Lower lobe of right lung (tissue), 2 donors: ENCODE data around the gene KCNH5. TPM values are rescaled to one million over a fixed set of nuclear protein-coding genes. Genes with fewer than 3 reads are reported as not detected.

ENCODE experiments used
- ATAC-seq, 2 donors: fragments of 200-7000 bp; cut with Tn5 transposase; one replicate each; pipeline ENCODE4 v1.9.1; 2020 to 2022; ENCODE audit warnings: mild to moderate bottlenecking in 2 of 2, moderate library complexity in 2 of 2
- DNase-seq: peaks from one replicate; pipeline ENCODE4 v3.0.0-alpha.2; 2020
- H3K27ac ChIP-seq: fragments of 200-600 bp; one replicate; pipeline ENCODE4 v1.8.0; 2022
- H3K27me3 ChIP-seq: fragments of 200-600 bp; one replicate; pipeline ENCODE4 v1.8.0; 2022; ENCODE audit warnings: low read depth
- H3K36me3 ChIP-seq: fragments of 200-600 bp; one replicate; pipeline ENCODE4 v1.8.0; 2022; ENCODE audit warnings: mild to moderate bottlenecking
- H3K4me1 ChIP-seq: fragments of 200-600 bp; one replicate; pipeline ENCODE4 v1.8.0; 2022
- H3K4me3 ChIP-seq: fragments of 200-600 bp; one replicate; pipeline ENCODE4 v1.8.0; 2022; ENCODE audit warnings: mild to moderate bottlenecking
- H3K9me3 ChIP-seq: fragments of 200-600 bp; one replicate; pipeline ENCODE4 v1.8.0; 2022
- intact Hi-C: fragments of 100-400 bp; cut with DNase I; formaldehyde crosslinking; loops from one replicate; pipeline ENCODE4 v1.11.0; 2022
- total RNA-seq: library from RNA; stranded (reverse); fragmentation: NEBNext Ultra II Directional; extraction: Animal tissue kit (Norgen Biotek cat#: 25700); gene quantifications from one replicate; pipeline ENCODE4 v1.2.1, GENCODE V29; 2021
- TF ChIP-seq, protein P1 (sequence below): fragments of 200-600 bp; IDR thresholded peaks from one replicate; pipeline ENCODE4 v1.8.0; 2022; ENCODE audit warnings: antibody characterized with exemption, mild to moderate bottlenecking
- donor health status: DM: no; HTN: yes; CAD: no; lungs with severe emphysema.

KCNH5 gene
- total RNA-seq, 1 donor from 2014 or later = not detected

DNA sequence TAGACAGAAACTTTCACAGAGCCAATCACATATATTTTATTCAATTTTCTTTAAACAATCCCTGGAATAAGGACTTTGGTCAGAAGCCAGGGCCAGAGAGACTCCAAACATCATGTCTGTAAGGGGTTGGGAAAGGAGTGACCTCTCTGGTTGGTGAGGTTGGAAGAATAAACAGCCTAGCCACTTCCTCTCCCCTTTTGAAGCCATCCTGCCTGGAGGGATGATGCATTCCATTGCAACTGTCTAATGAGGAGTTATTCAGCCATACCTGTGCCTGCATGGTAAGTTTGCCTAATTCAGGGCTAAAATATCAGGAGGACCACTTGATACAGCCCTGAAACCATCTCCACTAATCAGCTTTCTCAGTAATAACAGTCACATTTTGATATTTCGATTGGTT, 299.8 kb downstream of the KCNH5 start:
- no peak overlapping the region for H3K4me3 ChIP-seq
- no peaks in the 10 kb centered on the region for H3K36me3 ChIP-seq
- no peak for DNase-seq
- no peak for ATAC-seq
- intact Hi-C loops = no loop called here
- no peaks in the 10 kb centered on the region for H3K4me1 ChIP-seq
- no peak overlapping the region for H3K27ac ChIP-seq
- TF ChIP-seq, protein P1, sequence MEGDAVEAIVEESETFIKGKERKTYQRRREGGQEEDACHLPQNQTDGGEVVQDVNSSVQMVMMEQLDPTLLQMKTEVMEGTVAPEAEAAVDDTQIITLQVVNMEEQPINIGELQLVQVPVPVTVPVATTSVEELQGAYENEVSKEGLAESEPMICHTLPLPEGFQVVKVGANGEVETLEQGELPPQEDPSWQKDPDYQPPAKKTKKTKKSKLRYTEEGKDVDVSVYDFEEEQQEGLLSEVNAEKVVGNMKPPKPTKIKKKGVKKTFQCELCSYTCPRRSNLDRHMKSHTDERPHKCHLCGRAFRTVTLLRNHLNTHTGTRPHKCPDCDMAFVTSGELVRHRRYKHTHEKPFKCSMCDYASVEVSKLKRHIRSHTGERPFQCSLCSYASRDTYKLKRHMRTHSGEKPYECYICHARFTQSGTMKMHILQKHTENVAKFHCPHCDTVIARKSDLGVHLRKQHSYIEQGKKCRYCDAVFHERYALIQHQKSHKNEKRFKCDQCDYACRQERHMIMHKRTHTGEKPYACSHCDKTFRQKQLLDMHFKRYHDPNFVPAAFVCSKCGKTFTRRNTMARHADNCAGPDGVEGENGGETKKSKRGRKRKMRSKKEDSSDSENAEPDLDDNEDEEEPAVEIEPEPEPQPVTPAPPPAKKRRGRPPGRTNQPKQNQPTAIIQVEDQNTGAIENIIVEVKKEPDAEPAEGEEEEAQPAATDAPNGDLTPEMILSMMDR = no peak
- no peaks in the 10 kb centered on the region for H3K27me3 ChIP-seq
- no peaks in the 10 kb centered on the region for H3K9me3 ChIP-seq

DNA sequence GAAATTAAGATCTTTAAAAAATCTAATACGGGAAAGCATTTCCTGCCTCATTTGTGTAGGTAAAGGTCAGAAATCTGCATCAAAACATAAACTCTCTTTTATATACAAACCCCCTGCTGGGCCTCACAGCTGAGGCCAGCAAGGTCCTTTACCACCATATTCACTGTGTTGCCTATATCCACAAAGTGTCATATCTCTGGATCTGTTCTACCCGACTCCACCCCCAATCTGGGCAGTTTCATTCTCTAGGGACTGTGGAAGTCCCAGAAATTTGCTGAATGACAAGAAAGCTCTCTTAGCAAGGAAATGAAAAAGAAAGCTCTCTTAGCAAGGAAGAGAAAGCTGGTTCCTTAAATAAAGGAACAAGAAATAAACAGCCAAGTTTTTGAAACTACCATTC, 301.7 kb downstream of the KCNH5 start:
- TF ChIP-seq, protein P1 = no peak
- H3K4me3 ChIP-seq = no peak overlapping the region
- H3K27me3 ChIP-seq = no peaks in the 10 kb centered on the region
- H3K36me3 ChIP-seq = no peaks in the 10 kb centered on the region
- intact Hi-C loops = no loop called here
- no peak overlapping the region for H3K27ac ChIP-seq
- no peak for ATAC-seq
- no peaks in the 10 kb centered on the region for H3K4me1 ChIP-seq
- H3K9me3 ChIP-seq = no peaks in the 10 kb centered on the region
- no peak for DNase-seq

DNA sequence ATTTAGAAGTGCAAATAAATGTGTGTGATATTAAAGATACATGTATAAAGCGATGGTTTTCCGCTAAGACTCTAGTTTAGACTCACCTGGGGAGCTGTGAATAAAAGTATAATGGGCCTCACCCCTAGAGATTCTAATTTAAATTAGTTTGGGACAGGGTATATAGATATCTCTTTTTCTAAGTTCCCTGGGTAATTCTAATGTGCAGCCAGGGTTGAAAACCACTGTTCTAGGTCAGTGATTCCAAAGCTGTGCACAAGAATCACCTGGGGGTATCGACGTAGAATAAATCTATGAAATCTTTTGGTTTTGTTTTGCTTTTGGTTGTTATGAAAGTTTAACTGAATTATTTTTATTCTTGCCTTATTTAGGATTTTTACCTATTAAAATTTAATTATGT, 302.1 kb downstream of the KCNH5 start:
- Histone ChIP-seq H3K4me1 (no peaks in the 10 kb centered on the region), H3K27ac (no peak overlapping the region), H3K36me3 (no peaks in the 10 kb centered on the region), H3K9me3 (no peaks in the 10 kb centered on the region), H3K4me3 (no peak overlapping the region), H3K27me3 (no peaks in the 10 kb centered on the region)
- ATAC-seq (no peak), DNase-seq (no peak)
- intact Hi-C loops = no loop called here
- TF ChIP-seq, protein P1 = no peak

DNA sequence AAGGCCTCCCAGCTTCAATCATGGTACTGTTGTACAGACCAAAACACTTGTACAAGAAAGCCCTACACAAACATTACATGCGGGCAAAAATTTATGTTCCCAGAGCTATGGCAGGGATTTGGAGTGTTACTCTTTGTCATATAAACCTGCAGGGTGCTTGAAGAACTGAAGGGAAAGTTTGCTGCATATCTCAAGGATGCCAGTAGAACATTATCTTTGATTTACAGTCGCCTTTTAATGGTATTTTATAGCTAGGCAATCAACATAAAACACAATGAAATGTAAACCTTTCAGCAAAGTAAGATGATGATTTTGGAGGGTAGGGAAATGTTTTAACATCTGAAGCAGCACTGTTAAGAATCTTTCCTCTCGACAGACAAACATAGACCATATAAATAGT, 305.6 kb downstream of the KCNH5 start:
- intact Hi-C loops = no loop called here
- Histone ChIP-seq H3K9me3 (no peaks in the 10 kb centered on the region), H3K4me3 (no peak overlapping the region), H3K36me3 (no peaks in the 10 kb centered on the region), H3K27ac (no peak overlapping the region), H3K27me3 (no peaks in the 10 kb centered on the region), H3K4me1 (no peaks in the 10 kb centered on the region)
- TF ChIP-seq, protein P1 = no peak
- ATAC-seq (no peak), DNase-seq (no peak)

DNA sequence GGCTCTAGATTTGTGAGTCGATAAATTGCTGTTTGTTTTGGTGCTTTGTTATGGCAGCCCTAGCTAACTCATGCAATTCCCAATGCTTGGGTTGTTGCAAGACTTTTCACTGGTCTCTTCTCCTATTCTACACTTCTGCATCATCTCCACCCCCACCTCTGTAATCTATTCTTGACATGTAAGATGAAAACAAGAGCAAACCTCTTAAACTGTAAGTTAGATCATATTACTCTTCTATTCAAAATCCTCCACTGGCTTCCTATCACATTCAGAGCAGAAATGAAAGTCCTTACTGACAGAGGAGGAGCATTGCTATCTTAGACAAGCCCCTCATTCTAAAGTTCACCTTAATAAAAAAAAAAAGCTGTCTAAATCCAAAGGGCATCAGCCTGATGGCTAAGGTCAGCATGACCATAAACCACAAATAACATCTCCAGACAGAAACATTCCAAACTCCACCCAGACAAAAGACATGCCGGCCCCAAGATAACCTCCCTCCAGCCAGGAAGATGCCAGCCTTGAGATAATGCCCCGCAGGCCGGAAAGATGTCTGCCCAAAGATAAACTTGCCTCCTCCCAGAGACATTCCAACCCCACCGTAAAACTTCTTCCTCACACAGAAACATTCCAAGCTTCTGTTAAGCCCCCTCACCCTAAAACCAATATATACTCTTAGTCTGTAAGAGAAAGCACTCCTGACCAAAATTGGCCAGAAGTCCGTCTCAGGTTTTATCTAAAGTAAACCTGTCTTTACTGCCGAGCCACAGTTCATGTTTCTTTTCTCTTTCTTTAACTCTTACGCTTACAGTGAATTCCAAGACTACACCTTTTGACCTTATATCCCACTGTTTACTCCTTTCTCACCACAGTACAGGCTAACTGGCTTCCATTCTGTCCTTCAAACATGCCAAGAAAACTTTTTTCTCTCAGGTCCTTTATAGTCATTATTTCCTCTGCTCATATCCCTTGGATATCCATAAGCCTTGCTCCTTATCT, 308.9 kb downstream of the KCNH5 start:
- intact Hi-C loops = no loop called here
- H3K36me3 ChIP-seq = no peaks in the 10 kb centered on the region
- no peak overlapping the region for H3K4me3 ChIP-seq
- TF ChIP-seq, protein P1 = no peak
- H3K4me1 ChIP-seq = no peaks in the 10 kb centered on the region
- no peaks in the 10 kb centered on the region for H3K9me3 ChIP-seq
- DNase-seq = no peak
- no peak for ATAC-seq
- H3K27me3 ChIP-seq = no peaks in the 10 kb centered on the region
- H3K27ac ChIP-seq = no peak overlapping the region
